Stimulated activated CD4-positive, alpha-beta T cell treated with anti-CD3 and anti-CD28 coated beads, Interleukin-12 subunit alpha, Interleukin-12 subunit beta, amount 100 ng/mL, for 24 hours (primary cell): ENCODE results near the gene THAP11.
"Not testable (repeated sequence)": the region's sequence is repeated elsewhere in the genome, so short reads cannot be mapped to it uniquely, and the experiment has no call there.

Source experiments
- DNase-seq, 2 experiments: peaks; one replicate each; pipeline ENCODE4 v3.0.0-alpha.2; 2020; ENCODE audit warnings: low read depth in 2 of 2

The THAP11 gene

DNA sequence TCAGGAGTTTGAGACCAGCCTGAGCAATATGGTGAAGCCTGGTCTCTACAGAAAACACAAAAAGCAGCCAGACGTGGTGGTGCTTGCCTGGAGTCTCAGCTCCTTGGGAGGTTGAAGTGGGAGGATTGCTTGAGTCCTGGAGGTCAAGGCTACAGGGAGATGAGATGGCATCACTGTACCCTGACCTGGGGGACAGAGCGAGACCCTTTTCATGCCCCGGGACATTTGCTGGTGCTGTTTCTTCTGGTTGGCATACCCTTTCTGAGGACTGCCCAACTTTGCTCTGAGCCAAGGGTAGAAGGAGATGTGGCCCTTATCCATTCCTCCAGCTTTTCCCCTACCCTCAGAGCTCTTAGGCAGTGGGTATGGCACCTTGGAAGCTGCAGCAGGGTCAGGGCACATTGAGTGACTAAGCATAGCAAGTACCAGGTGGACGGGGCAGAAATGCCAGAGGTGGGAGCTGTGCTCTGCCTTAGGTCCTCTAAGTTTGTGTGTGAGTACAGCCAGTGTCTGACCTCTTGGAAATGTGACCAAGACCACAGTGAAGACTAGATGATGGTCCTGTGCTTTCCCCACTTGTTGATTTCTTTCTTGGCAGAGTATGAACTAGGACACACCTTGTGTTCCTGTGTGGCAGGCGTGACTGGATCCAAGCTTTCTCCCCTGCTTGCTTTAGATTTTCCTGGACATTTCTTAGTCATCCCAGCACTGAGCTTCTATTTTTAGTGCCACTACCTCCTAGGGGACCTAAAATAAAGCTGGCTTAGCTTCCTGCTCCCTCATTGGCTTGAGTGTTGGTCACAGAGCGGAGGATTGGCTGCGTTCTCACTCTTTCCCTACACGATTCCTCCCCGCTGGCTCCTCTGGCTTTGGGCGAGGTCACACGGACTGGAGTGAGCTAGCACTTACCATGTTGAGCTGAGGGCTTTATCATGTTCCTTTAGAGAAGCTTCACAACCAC lies 20.8 kb downstream of the THAP11 start:
- no peak for DNase-seq

- DNase-seq = not testable (repeated sequence)
Measured at GRCh38 chr16:67864044-67864443, 21.9 kb downstream of the THAP11 start.

DNA sequence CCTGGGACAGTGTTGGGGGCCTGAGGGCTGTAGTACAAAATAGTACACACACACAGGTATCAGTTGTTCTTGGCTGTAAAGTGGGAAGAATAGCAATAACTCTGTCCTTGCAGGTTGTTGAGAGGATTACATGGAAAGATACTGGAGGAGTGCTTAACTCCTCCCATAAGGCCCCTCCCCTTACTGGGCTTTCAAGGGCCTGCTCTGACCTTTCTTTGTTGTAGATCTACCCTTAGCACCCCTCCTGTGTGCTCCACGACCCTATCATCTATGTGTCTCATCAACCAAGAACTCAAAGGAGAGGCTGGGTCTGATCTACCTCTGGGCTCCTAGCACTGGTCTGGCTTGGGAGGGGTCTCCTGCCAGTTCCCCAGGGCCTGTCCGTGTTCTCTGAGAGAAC lies 22.5 kb downstream of the THAP11 start:
- DNase-seq = no peak

DNA sequence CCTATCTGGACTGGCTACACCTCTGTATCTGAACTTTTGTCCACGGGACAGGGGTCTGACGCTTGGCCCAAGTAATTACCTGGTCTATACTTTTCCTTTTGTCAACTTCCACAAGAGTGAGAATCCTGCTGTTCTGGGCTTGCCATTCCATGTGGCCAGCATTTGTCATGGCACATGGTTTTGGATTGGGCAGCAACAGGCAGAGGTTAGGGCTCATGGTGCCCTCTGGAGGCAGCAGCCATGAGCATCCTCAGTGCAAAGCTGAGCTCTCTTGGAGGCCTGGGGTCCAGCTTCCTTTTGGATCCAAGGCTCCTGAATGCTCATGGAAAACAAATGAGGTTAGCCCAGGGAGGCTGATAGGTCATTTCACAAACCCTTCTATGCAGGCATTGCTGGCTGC lies 23.2 kb downstream of the THAP11 start:
- DNase-seq = no peak

GRCh38 chr16:67868290-67868689 lies 26.2 kb downstream of the THAP11 start:
- DNase-seq = no peak

GRCh38 chr16:67869653-67870052 lies 27.5 kb downstream of the THAP11 start:
- DNase-seq = no peak

DNA sequence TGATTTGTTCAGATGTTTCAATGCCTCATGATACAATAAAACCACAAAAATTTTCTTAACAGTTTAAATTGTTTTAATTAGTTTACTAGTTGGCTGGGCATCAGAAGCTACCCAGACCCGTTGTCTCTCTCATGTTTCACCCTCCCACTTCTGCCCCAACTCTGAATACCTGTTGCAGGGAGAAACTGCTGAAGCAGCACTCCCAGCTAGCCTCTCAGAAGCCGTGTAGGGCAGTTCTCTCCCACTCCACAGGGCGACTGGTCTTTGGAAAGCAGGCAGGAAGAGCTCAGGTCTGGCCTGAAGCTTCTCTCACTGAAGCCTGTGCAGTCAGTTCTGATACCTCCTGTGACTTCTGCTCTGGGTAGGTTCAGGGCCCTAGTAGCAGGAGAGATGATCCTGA lies 29.1 kb downstream of the THAP11 start:
- no peak for DNase-seq

DNA sequence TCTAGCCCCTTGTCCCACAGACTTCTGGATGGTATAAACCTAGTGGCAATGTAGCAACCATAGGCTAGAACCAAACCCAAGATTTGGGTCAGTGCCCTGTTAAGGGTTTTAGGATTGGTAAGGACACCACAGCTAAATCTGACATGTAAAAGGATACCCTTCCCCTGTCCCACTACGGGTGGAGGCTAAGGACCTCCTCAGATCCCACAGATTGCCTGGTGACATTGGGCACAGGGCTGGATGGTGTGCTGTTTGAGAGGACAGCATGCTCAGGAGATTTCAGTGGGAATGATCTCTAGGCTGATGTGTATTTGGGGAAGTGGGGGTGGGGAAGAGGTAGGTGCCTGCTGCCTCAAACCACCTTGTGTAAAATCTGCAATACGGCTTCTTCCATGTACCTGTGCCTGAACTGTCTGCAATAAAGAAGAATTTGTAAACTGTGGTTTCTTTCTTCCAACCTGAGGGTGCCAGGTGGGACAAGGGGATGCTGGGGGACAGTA lies 30.1 kb downstream of the THAP11 start:
- no peak for DNase-seq

- peak; percentile 84 for DNase-seq
Measured at GRCh38 chr16:67872631-67873434, 30.7 kb downstream of the THAP11 start, which contains the start of gene EDC4. EDC4 (plus strand) TSS chr16:67873052; CDS start chr16:67873262, 210 bp downstream.

DNA sequence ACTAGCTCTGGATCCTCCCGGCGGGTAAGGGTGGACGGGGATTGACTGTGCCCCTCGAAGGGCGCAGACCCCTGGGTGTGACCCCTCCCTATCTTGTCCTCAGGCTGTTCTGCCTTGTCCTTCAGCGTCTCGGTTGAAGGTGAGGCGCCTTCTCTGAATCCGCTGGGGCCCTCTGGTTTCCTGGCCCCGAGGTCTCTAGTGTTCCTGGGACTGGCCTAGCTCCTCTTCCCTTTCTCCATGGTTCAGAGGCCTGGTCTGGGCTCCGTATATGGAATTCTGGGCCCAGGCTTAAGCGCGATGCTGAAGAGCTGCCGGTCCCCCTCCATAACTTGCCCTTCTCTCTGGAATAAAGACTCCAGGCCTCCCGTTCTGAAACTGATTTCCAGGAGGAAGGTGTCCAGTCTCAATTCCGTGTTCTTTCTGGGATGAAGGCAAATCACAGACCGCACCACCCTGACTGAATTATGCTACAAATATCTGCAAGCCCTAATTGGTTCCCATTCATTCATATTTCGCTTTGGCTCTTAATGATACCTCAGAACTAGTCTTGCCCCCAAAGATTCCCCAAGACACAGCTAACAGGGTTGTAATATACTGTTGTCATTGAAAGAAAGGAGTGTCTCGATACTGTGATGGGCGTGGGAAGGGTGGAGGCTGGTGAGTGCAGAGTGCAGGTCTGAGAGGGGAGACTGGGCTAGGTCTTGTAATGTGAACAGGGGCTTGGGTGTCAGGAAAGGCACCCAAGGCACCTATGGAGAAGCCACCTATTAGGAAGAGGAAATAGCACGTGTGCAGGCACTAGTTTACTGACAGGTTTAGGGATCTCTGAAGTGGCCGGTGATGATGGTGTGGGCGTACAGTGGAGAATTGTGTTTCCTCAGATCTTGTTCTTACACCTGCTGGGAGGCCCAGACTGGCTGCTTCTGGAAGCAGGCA lies 31.6 kb downstream of the THAP11 start:
- peak in 1 of 2 experiments; percentile 8 for DNase-seq

GRCh38 chr16:67874372-67874771 lies 32.3 kb downstream of the THAP11 start:
- no peak for DNase-seq

DNA sequence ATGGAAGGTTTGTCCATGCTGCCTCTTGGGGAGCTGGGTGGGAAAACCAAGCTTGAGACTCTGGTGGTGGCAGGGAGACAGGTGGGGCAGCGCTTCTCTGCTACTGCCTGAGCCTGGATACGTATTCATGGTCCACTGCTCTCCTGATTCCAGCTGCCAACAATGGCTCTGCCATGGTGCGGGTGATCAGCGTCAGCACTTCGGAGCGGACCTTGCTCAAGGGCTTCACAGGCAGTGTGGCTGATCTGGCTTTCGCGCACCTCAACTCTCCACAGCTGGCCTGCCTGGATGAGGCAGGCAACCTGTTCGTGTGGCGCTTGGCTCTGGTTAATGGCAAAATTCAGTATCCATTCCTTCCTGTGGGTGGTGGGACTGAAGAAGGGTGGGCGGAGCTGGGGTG lies 34.9 kb downstream of the THAP11 start:
- DNase-seq = no peak

GRCh38 chr16:67878232-67878631 lies 36.1 kb downstream of the THAP11 start:
- no peak for DNase-seq

DNA sequence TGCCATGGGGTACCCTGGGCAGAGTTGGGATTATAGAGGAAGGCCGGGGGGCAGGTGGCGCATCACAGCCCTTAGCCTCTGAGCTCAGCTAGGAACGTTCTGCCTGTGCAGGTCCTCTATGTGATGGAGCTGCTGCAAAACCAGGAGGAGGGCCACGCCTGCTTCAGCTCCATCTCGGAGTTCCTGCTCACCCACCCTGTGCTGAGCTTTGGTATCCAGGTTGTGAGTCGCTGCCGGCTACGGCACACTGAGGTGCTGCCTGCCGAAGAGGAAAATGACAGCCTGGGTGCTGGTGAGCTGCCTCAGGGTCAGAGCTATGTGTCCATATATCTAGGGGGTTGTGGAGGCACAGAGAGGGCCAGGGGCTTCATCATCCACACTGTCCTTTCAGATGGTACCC lies 36.7 kb downstream of the THAP11 start:
- no peak for DNase-seq

DNA sequence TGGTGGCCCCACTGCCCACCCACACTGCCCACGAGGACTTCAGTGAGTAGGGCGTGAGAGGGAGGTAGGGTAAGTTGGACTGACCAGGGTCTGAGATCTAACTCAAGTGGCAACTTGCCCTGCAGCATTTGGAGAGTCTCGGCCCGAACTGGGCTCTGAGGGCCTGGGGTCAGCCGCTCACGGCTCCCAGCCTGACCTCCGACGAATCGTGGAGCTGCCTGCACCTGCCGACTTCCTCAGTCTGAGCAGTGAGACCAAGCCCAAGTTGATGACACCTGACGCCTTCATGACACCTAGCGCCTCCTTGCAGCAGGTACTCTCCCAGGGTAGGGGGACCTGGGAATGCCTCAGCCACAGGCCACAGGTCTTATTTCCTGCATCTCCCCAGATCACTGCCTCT lies 37.3 kb downstream of the THAP11 start:
- DNase-seq = no peak

DNA sequence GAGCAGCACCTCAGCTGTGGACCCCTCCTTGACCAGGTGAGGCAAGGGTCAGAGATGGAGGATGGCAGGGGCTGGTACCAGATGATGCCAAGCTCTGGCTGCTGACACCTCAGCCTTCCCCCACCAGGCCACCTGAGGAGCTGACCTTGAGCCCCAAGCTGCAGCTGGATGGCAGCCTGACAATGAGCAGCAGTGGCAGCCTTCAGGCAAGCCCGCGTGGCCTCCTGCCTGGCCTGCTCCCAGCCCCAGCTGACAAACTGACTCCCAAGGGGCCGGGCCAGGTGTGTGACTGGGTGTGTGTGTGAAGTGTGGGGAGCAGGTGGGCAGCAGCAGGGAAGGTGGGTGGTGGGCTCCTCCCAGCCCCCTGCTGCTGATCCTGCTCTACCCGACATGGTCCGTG lies 37.8 kb downstream of the THAP11 start:
- no peak for DNase-seq

- no peak for DNase-seq
Measured at GRCh38 chr16:67880584-67880983, 38.5 kb downstream of the THAP11 start.

DNA sequence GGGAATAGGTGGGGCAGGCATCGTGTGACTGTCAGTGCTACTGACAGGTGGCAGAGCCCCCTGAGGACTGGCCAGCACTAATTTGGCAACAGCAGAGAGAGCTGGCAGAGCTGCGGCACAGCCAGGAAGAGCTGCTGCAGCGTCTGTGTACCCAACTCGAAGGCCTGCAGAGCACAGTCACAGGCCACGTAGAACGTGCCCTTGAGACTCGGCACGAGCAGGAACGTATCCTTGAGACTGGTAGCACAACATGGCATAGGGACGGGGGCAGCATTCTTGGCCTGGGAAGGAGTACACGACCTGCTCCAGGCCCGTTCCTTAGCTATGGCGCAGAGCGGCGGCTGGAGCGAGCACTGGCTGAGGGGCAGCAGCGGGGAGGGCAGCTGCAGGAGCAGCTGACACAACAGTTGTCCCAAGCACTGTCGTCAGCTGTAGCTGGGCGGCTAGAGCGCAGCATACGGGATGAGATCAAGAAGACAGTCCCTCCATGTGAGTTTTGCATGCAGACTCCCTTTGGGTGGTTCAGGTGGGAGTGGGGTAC lies 39.6 kb downstream of the THAP11 start:
- no peak for DNase-seq

DNA sequence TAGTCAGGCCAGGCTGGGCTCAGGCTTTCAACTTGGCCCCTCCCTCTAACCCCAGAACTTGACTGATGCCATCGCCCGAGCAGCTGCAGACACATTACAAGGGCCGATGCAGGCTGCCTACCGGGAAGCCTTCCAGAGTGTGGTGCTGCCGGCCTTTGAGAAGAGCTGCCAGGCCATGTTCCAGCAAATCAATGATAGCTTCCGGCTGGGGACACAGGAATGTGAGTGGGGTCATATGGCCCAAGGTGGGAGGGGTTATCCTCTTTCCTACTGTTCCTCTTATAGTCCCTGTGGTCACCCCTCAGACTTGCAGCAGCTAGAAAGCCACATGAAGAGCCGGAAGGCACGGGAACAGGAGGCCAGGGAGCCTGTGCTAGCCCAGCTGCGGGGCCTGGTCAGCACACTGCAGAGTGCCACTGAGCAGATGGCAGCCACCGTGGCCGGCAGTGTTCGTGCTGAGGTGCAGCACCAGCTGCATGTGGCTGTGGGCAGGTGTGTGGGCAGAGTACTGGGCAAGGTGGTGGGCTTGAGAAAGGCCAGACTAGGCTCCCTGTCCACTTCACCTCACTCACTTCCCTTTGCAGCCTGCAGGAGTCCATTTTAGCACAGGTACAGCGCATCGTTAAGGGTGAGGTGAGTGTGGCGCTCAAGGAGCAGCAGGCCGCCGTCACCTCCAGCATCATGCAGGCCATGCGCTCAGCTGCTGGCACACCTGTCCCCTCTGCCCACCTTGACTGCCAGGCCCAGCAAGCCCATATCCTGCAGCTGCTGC lies 40.4 kb downstream of the THAP11 start:
- no peak for DNase-seq

GRCh38 chr16:67883146-67883871 lies 41.2 kb downstream of the THAP11 start:
- DNase-seq = no peak
